WERI-Rb-1 (cell line): ENCODE measurements around the gene DHCR7.

Experiments
- DNase-seq: peaks from one replicate; pipeline ENCODE4 v3.0.0-alpha.2; 2020
- H3K27ac ChIP-seq: fragments of 250-450 bp; sonication (Bioruptor Pico); 2 replicates; pipeline ENCODE4 v1.5.1; 2020; ENCODE audit warnings: mild to moderate bottlenecking, moderate library complexity
- H3K27me3 ChIP-seq: fragments of 250-450 bp; sonication (Bioruptor Pico); 2 replicates; pipeline ENCODE4 v1.5.1; 2021; ENCODE audit warnings: mild to moderate bottlenecking, low read depth, moderate library complexity; ENCODE audit not compliant: insufficient read depth, severe bottlenecking
- H3K36me3 ChIP-seq: fragments of 250-450 bp; sonication (Bioruptor Pico); 2 replicates; pipeline ENCODE4 v1.5.1; 2020; ENCODE audit warnings: mild to moderate bottlenecking, moderate library complexity
- H3K4me3 ChIP-seq: 2 replicates; pipeline ENCODE4 v1.5.1; 2011; ENCODE audit warnings: low read depth, mild to moderate bottlenecking, control low read depth, low read length
- H3K9me3 ChIP-seq: fragments of 250-450 bp; sonication (Bioruptor Pico); 2 replicates; pipeline ENCODE4 v1.5.1; 2021; ENCODE audit warnings: mild to moderate bottlenecking, moderate library complexity; ENCODE audit not compliant: severe bottlenecking
- CTCF ChIP-seq: IDR thresholded peaks from 2 replicates; pipeline ENCODE4 v1.5.1; 2011; ENCODE audit warnings: low read depth, mild to moderate bottlenecking, control low read depth, inconsistent platforms, low read length

Gene DHCR7

GRCh38 chr11:71490731-71491390 lies 42.7 kb upstream of the DHCR7 start:
- Histone ChIP-seq H3K27ac (no peak overlapping the region), H3K9me3 (no peaks in the 10 kb centered on the region), H3K27me3 (no peaks in the 10 kb centered on the region), H3K4me3 (no peak overlapping the region), H3K36me3 (peaks cover 3% of the 10 kb centered on the region)
- DNase-seq: no peak
- TF ChIP-seq CTCF: no peak

GRCh38 chr11:71490044-71490730 lies 42.0 kb upstream of the DHCR7 start:
- TF ChIP-seq CTCF: no peak
- peaks cover 7% of the 10 kb centered on the region for H3K36me3 ChIP-seq
- no peak for DNase-seq
- H3K27ac ChIP-seq: no peak overlapping the region
- H3K27me3 ChIP-seq: no peaks in the 10 kb centered on the region
- H3K9me3 ChIP-seq: no peaks in the 10 kb centered on the region
- no peak overlapping the region for H3K4me3 ChIP-seq

- H3K9me3 ChIP-seq: no peaks in the 10 kb centered on the region
- no peak for DNase-seq
- H3K4me3 ChIP-seq: no peak overlapping the region
- peaks cover 11% of the 10 kb centered on the region for H3K36me3 ChIP-seq
- H3K27ac ChIP-seq: no peak overlapping the region
- H3K27me3 ChIP-seq: no peaks in the 10 kb centered on the region
- no peak for TF ChIP-seq CTCF
Measured at GRCh38 chr11:71489311-71490043, 41.3 kb upstream of the DHCR7 start.

GRCh38 chr11:71488681-71489270 lies 40.6 kb upstream of the DHCR7 start:
- Histone ChIP-seq H3K36me3 (peaks cover 18% of the 10 kb centered on the region), H3K4me3 (no peak overlapping the region), H3K27ac (no peak overlapping the region), H3K9me3 (no peaks in the 10 kb centered on the region), H3K27me3 (no peaks in the 10 kb centered on the region)
- DNase-seq: no peak
- TF ChIP-seq CTCF: no peak

- Histone ChIP-seq H3K4me3 (no peak overlapping the region), H3K27me3 (no peaks in the 10 kb centered on the region), H3K36me3 (peaks cover 29% of the 10 kb centered on the region), H3K9me3 (no peaks in the 10 kb centered on the region), H3K27ac (no peak overlapping the region)
- DNase-seq: no peak
- no peak for TF ChIP-seq CTCF
Measured at GRCh38 chr11:71486320-71486719, 38.1 kb upstream of the DHCR7 start.
